ENCODE results near the gene ATP6V1B1.

GRCh38 chr2:70891572-70892357 lies 43.9 kb upstream of the ATP6V1B1 start:
- TF ChIP-seq CTCF (conservative IDR thresholded peaks at IDR 0.05; ENCODE audit: low read depth, low read length): no peak
- TF ChIP-seq SMC3 (IDR thresholded peaks at IDR 0.05; ENCODE audit: low read depth, low read length): no peak

All from IMR-90 (cell line).